ENCODE results near the gene AMMECR1L.
"Not testable (repeated sequence)": the region's sequence is repeated elsewhere in the genome, so short reads cannot be mapped to it uniquely, and the experiment has no call there.

The AMMECR1L gene

GRCh38 chr2:127829845-127830246 is 55.9 kb downstream of the AMMECR1L start:
- peak; percentile 75 for DNase-seq

- DNase-seq: not testable (repeated sequence)
Observed at GRCh38 chr2:127826708-127827107, 59.0 kb downstream of the AMMECR1L start.

DNA sequence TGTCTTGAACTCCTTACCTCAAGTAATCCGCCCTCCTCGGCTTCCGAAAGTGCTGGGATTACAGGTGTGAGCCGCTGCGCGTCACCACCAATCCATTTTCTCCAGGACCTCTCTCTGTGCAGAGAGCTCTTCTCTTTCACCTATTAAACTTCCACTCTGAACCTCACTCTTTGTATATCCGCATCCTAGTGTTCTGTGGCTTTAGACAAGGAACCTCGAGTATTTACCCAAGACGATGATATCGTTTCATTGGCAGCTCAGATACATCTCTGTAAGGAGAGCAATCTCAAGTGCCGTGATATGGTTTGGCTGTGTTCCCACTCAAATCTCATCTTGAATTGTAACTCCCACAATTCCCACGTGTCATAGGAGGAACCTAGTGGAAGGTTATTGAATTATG is 59.7 kb downstream of the AMMECR1L start:
- no peak for DNase-seq

- no peak for DNase-seq
Observed at GRCh38 chr2:127820080-127820668, 65.6 kb downstream of the AMMECR1L start.

DNA sequence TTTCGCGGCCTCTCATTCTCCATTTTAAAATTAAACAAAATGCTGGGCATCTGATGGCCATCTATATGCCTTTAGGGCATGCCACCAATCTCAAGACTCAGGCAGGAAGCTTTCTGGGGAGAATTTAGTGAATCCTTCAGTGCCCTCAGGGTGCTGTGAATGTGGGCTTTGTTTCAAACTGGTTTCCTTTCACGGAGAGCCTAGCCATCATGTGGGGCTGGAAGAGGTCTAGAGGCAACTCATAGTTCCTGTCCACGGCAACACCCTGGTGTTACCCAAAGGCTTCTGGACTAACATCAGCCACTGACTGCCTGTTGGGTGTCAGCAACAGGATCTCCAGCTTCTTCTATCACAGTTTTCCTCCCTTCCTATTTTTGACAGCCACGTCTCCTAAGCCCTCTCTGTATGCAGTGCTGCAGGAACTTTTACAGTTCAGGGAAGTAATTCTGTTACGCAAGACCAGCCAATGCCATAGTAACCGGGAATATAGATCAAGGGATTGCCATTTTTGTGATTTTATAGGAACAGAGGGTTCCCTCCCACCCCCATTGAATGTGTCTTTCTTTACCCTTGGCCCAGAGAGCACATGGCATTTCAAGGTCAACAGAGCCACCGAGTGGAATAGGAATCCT is 66.8 kb downstream of the AMMECR1L start:
- no peak for DNase-seq

- no peak for DNase-seq
Observed at GRCh38 chr2:127818241-127818640, 67.5 kb downstream of the AMMECR1L start.

- no peak for DNase-seq
Observed at GRCh38 chr2:127814677-127815076, 71.1 kb downstream of the AMMECR1L start.

- not testable (repeated sequence) for DNase-seq
Observed at GRCh38 chr2:127812441-127812840, 73.3 kb downstream of the AMMECR1L start.

Measured in CD4-positive, alpha-beta T cell treated with Interleukin-10 for 1 hour (primary cell).